Cardiac septum (tissue), 1 donor: ENCODE data around the gene GNB5. TPM values are rescaled to one million over a fixed set of nuclear protein-coding genes. Genes with fewer than 3 reads are reported as not detected.

Source experiments
- DNase-seq: peaks from one replicate; pipeline ENCODE4 v3.0.0-alpha.2; 2020; ENCODE audit warnings: low spot score
- intact Hi-C: fragments of 100-400 bp; cut with DNase I; formaldehyde crosslinking; loops from one replicate; pipeline ENCODE4 v1.14.0; 2022
- total RNA-seq: library from RNA; stranded (reverse); fragmentation: NEBNext Ultra II Directional; extraction: Animal tissue kit (Norgen Biotek cat#: 25700); gene quantifications from one replicate; pipeline ENCODE4 v1.2.1, GENCODE V29; 2021
- donor health status: DM: no; HTN: no; CAD: no.

The GNB5 gene
- total RNA-seq, 1 donor from 2014 or later, result 9.7 TPM

- intact Hi-C loops, result no loop called here
- no peak for DNase-seq
Observed at GRCh38 chr15:52120488-52120887, 70.7 kb downstream of the GNB5 start.

- intact Hi-C loops, result no loop called here
- no peak for DNase-seq
Observed at GRCh38 chr15:52118969-52119749, 72.0 kb downstream of the GNB5 start.

GRCh38 chr15:52117549-52117948 is 73.6 kb downstream of the GNB5 start:
- intact Hi-C loops, result no loop called here
- DNase-seq, result no peak

- intact Hi-C loops, result no loop called here
Observed at GRCh38 chr15:52115598-52116427, 75.4 kb downstream of the GNB5 start.

GRCh38 chr15:52114261-52115055 is 76.7 kb downstream of the GNB5 start:
- DNase-seq, result no peak

More at GRCh38 chr15:52115598-52116427, 75.4 kb downstream of the GNB5 start:
- DNase-seq, result no peak

GRCh38 chr15:52113708-52114107 is 77.5 kb downstream of the GNB5 start:
- intact Hi-C loops, result no loop called here

More at GRCh38 chr15:52114261-52115055, 76.7 kb downstream of the GNB5 start:
- intact Hi-C loops, result no loop called here

GRCh38 chr15:52113235-52113634 is 78.0 kb downstream of the GNB5 start:
- intact Hi-C loops, result no loop called here
- DNase-seq, result no peak

More at GRCh38 chr15:52113708-52114107, 77.5 kb downstream of the GNB5 start:
- DNase-seq, result no peak

GRCh38 chr15:52112203-52112750 is 78.9 kb downstream of the GNB5 start:
- intact Hi-C loops, result no loop called here
- no peak for DNase-seq

- no peak for DNase-seq
- intact Hi-C loops, result no loop called here
Observed at GRCh38 chr15:52111517-52112202, 79.5 kb downstream of the GNB5 start.

GRCh38 chr15:52109559-52110451 is 81.4 kb downstream of the GNB5 start:
- intact Hi-C loops, result no loop called here
- DNase-seq, result no peak

- no peak for DNase-seq
- intact Hi-C loops, result no loop called here
Observed at GRCh38 chr15:52107238-52107637, 84.0 kb downstream of the GNB5 start.

GRCh38 chr15:52106641-52107040 is 84.6 kb downstream of the GNB5 start:
- no peak for DNase-seq
- intact Hi-C loops, result no loop called here

- no peak for DNase-seq
- intact Hi-C loops, result no loop called here
Observed at GRCh38 chr15:52105846-52106245, 85.3 kb downstream of the GNB5 start.

- no peak for DNase-seq
- intact Hi-C loops, result no loop called here
Observed at GRCh38 chr15:52104532-52105004, 86.6 kb downstream of the GNB5 start.

GRCh38 chr15:52103217-52104207 is 87.7 kb downstream of the GNB5 start:
- no peak for DNase-seq
- intact Hi-C loops, result no loop called here

GRCh38 chr15:52102463-52102862 is 88.7 kb downstream of the GNB5 start:
- no peak for DNase-seq
- intact Hi-C loops, result no loop called here
